GM12878 (cell line): ENCODE results near the gene ANO6. TPM values are rescaled to one million over a fixed set of nuclear protein-coding genes. Genes with fewer than 3 reads are reported as not detected.

Experiments
- ATAC-seq: fragments of 200-7000 bp; cut with Tn5 transposase; 3 replicates; pipeline ENCODE4 v1.9.1; 2020; ENCODE audit warnings: mild to moderate bottlenecking, moderate library complexity
- BruUV-seq: library from RNA; stranded (reverse); fragments of 400-500 nt; replicated peaks from 2 replicates; lab custom pipeline; 2021; lab: Mats Ljungman, UMichigan
- CTCF ChIA-PET: fragments of 300-600 bp; sonication (Branson Sonifier 250); formaldehyde crosslinking; extraction: SDS; loops from one replicate; lab custom pipeline; 2021; ENCODE audit warnings: inconsistent platforms; lab: Yijun Ruan, JAX
- POLR2A ChIA-PET: fragments of 350-600 bp; formaldehyde crosslinking; extraction: SDS; loops from one replicate; lab custom pipeline; 2021; ENCODE audit warnings: inconsistent platforms; lab: Charles Lee
- RAD21 ChIA-PET: fragments of 300-600 bp; sonication (Branson Sonifier 250); formaldehyde crosslinking; loops from one replicate; lab custom pipeline; 2023; ENCODE audit warnings: antibody characterized with exemption; ENCODE audit not compliant: unreplicated experiment; lab: Charles Lee
- SMC1A ChIA-PET: fragments of 300-600 bp; sonication (Branson Sonifier 250); formaldehyde crosslinking; loops from one replicate; lab custom pipeline; 2023; ENCODE audit not compliant: unreplicated experiment, uncharacterized antibody; lab: Charles Lee
- DNase-seq: peaks from one replicate; pipeline ENCODE4 v3.0.0-alpha.2; 2011; ENCODE audit warnings: low read depth, low spot score
- FAIRE-seq: peaks from 3 replicates; lab custom pipeline; 2011; peaks lifted over from hg19 to GRCh38; lab: Jason Lieb, UNC
- H2AFZ ChIP-seq: 2 replicates; pipeline ENCODE4 v1.6.0; 2011; ENCODE audit warnings: low read depth, low read length, control low read depth; ENCODE audit not compliant: control insufficient read depth
- H3K27ac ChIP-seq: 2 replicates; pipeline ENCODE4 v1.5.1; 2011; ENCODE audit warnings: control low read depth; ENCODE audit not compliant: control insufficient read depth, insufficient read depth
- H3K27me3 ChIP-seq, 2 experiments: replicated peaks in 1 of 2; 2 replicates each; pipeline versions ENCODE4 v1.6.0 to v1.6.1; 2011; ENCODE audit warnings: low read length in 1 of 2; ENCODE audit not compliant: control insufficient read depth in 2 of 2, insufficient read depth in 2 of 2
- H3K36me3 ChIP-seq, 2 experiments: 2 replicates each; pipeline ENCODE4 v1.5.1; 2011; ENCODE audit warnings: low read length in 1 of 2; ENCODE audit not compliant: control insufficient read depth in 2 of 2, insufficient read depth in 2 of 2
- H3K4me1 ChIP-seq: 2 replicates; pipeline ENCODE4 v1.6.1; 2011; ENCODE audit warnings: mild to moderate bottlenecking, low read length, moderate library complexity, mixed read lengths; ENCODE audit not compliant: control insufficient read depth, insufficient read depth
- H3K4me2 ChIP-seq: 2 replicates; pipeline ENCODE4 v1.6.0; 2011; ENCODE audit warnings: control low read depth; ENCODE audit not compliant: control insufficient read depth, insufficient read depth
- H3K4me3 ChIP-seq: fragments of 200-600 bp; sonication (generic); 2 replicates; pipeline ENCODE4 v1.5.1; 2016
- H3K79me2 ChIP-seq: 2 replicates; pipeline ENCODE4 v1.6.0; 2011; ENCODE audit warnings: low read length; ENCODE audit not compliant: control insufficient read depth, insufficient read depth
- H3K9ac ChIP-seq: 2 replicates; pipeline ENCODE4 v1.8.0; 2011; ENCODE audit warnings: low read length, control low read depth, mixed read lengths; ENCODE audit not compliant: control insufficient read depth, insufficient read depth
- H3K9me3 ChIP-seq: replicated peaks from 3 replicates; pipeline ENCODE4 v1.5.1; 2011; ENCODE audit warnings: mild to moderate bottlenecking, low read length; ENCODE audit not compliant: control insufficient read depth, insufficient read depth
- H4K20me1 ChIP-seq: 2 replicates; pipeline ENCODE4 v1.6.0; 2011; ENCODE audit not compliant: control insufficient read depth, insufficient read depth
- ATF7 ChIP-seq: fragments of 450-650 bp; IDR thresholded peaks from 2 replicates; pipeline ENCODE4 v1.6.1; 2016; ENCODE audit warnings: low read depth, mild to moderate bottlenecking
- CBX5 ChIP-seq: sonication (generic); IDR thresholded peaks from 2 replicates; pipeline ENCODE4 v1.6.1; 2016; ENCODE audit warnings: low read depth, moderate library complexity, mild to moderate bottlenecking, inconsistent platforms
- IKZF1 ChIP-seq: fragments of 450-650 bp; conservative IDR thresholded peaks from 2 replicates; pipeline ENCODE4 v1.6.1; 2017; ENCODE audit warnings: antibody characterized with exemption, mild to moderate bottlenecking
- MTA2 ChIP-seq: fragments of 450-650 bp; IDR thresholded peaks from 2 replicates; pipeline ENCODE4 v1.6.1; 2016; ENCODE audit warnings: low read depth, mild to moderate bottlenecking, moderate library complexity
- NFIC ChIP-seq: IDR thresholded peaks from 2 replicates; pipeline ENCODE4 v1.6.1; 2012; ENCODE audit warnings: low read depth, mild to moderate bottlenecking, inconsistent platforms, low read length, moderate library complexity
- SMAD5 ChIP-seq: IDR thresholded peaks from 2 replicates; pipeline ENCODE4 v1.6.1; 2016; ENCODE audit warnings: antibody characterized with exemption, low read depth
- SPI1 ChIP-seq: IDR thresholded peaks from 2 replicates; pipeline ENCODE4 v1.6.1; 2011; ENCODE audit warnings: low read depth, mild to moderate bottlenecking, low read length, moderate library complexity, borderline replicate concordance; ENCODE audit not compliant: insufficient read depth
- TBL1XR1 ChIP-seq: IDR thresholded peaks from 2 replicates; pipeline ENCODE4 v1.6.1; 2012; ENCODE audit warnings: low read depth, low read length, improper control_type of control experiment
- ZNF207 ChIP-seq: fragments of 450-650 bp; IDR thresholded peaks from 2 replicates; pipeline ENCODE4 v1.6.1; 2014; ENCODE audit warnings: antibody characterized with exemption, mild to moderate bottlenecking, borderline replicate concordance
- ZNF217 ChIP-seq: fragments of 450-650 bp; IDR thresholded peaks from 2 replicates; pipeline ENCODE4 v1.6.1; 2017; ENCODE audit warnings: antibody characterized with exemption, mild to moderate bottlenecking
- WGBS: methylation state at CpG from one replicate; pipeline ENCODE4 v1.1.6; 2016; ENCODE audit warnings: low lambda C conversion rate; ENCODE audit not compliant: insufficient replicate concordance, insufficient coverage; ENCODE audit errors: missing lambda C conversion rate; 5-methylcytosine and 5-hydroxymethylcytosine counted together
- in situ Hi-C: fragments of 300-500 bp; cut with MboI; formaldehyde crosslinking; loops from 9 replicates; pipeline ENCODE4 v1.14.3; 2018; ENCODE audit warnings: mixed read lengths
- intact Hi-C: fragments of 100-400 bp; cut with micrococcal nuclease; formaldehyde crosslinking; loops from one replicate; pipeline ENCODE4 v1.14.2; 2022; ENCODE audit not compliant: unreplicated experiment
- polyA plus RNA-seq, 11 experiments: library from polyadenylated mRNA; depleted of rRNA in 4 of 11; unstranded in 6 of 11; stranded (reverse) in 5 of 11; fragments of >200 nt; fragmentation: Nextera tagmentation in 4 of 11; fragmentation: Illumina TruSeq in 1 of 11; extraction: Ambion mirVana in 4 of 11; extraction: Trizol in 1 of 11; gene quantifications; 1 replicate in 1 of 11; 2 replicates in 10 of 11; pipeline versions ENCODE4 v1.2.1 to v1.2.3, GENCODE V29; 2011 to 2016; ENCODE audit warnings: inconsistent platforms in 2 of 11, missing spikeins in 2 of 11, low read depth in 1 of 11
- total RNA-seq, 4 experiments: library from RNA; depleted of rRNA in 3 of 4; stranded (reverse); fragments of >200 nt in 3 of 4; fragmentation: Illumina TruSeq in 1 of 4; extraction: Trizol in 1 of 4; gene quantifications; 2 replicates each; pipeline versions ENCODE4 v1.2.1 to v1.2.3, GENCODE V29; 2013 to 2021
- TF ChIP-seq, protein P1 (sequence below): IDR thresholded peaks from 2 replicates; pipeline ENCODE4 v1.6.1; 2011; ENCODE audit warnings: mild to moderate bottlenecking, low read depth, low read length, moderate library complexity; ENCODE audit not compliant: insufficient replicate concordance
- TF ChIP-seq, protein P2 (sequence below): fragments of 450-650 bp; formaldehyde crosslinking; IDR thresholded peaks from 2 replicates; pipeline ENCODE4 v1.4.0; 2022; ENCODE audit warnings: mild to moderate bottlenecking, moderate library complexity
- TF ChIP-seq, protein P3 (sequence below): fragments of 450-650 bp; IDR thresholded peaks from 2 replicates; pipeline ENCODE4 v1.6.1; 2016; ENCODE audit warnings: mild to moderate bottlenecking
- TF ChIP-seq, protein P4 (sequence below): fragments of 450-650 bp; formaldehyde crosslinking; IDR thresholded peaks from 2 replicates; pipeline ENCODE4 v1.5.0; 2022; ENCODE audit warnings: mild to moderate bottlenecking, missing genetic modification characterization

The ANO6 gene
- total and polyA plus RNA-seq, 10 of the 15 experiments (the other 5 are each of a cell fraction or from before 2014, with no cell fraction given) = 4.6 to 30.3 (median 26.0) TPM

DNA sequence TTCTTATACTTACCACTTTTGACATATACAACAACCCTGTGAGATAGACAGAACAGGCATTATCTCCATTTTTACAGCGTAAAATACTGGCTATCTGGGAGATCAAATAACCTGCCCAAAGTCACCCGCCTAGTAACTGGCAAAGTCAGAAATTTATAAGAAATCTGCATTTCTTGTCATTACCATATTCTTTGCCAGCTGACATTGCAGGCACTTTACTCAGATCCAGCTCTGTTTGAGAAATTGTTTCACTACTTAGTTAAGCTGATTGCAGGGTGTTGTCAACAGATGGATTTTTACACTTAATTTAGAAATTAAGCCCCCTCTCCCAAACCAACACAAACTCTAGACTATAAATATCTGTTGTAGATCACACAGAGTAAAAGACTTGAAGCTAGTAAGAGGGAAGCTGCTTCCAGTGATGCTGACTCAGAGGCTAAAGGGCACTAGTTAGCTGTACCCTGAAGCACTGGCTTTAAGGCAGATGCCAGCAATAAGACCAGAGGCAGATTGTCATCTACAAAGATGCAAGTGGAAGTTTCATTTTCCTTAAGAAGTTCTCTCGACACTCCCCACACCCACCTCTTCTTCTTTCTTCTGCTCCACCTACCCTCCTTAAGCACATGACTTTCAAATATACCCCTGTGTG is 153.1 kb downstream of the ANO6 start (continued):
- TF ChIP-seq NFIC = no peak
- TF ChIP-seq, protein P1, sequence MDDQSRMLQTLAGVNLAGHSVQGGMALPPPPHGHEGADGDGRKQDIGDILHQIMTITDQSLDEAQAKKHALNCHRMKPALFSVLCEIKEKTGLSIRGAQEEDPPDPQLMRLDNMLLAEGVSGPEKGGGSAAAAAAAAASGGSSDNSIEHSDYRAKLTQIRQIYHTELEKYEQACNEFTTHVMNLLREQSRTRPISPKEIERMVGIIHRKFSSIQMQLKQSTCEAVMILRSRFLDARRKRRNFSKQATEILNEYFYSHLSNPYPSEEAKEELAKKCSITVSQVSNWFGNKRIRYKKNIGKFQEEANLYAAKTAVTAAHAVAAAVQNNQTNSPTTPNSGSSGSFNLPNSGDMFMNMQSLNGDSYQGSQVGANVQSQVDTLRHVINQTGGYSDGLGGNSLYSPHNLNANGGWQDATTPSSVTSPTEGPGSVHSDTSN = no peak
- TF ChIP-seq ATF7 = no peak
- no peak for TF ChIP-seq ZNF207
- no peak for TF ChIP-seq CBX5
- no peak for TF ChIP-seq TBL1XR1
- TF ChIP-seq SPI1 = no peak
- no peak for TF ChIP-seq ZNF217
- TF ChIP-seq, all 136 proteins: peak for 0

DNA sequence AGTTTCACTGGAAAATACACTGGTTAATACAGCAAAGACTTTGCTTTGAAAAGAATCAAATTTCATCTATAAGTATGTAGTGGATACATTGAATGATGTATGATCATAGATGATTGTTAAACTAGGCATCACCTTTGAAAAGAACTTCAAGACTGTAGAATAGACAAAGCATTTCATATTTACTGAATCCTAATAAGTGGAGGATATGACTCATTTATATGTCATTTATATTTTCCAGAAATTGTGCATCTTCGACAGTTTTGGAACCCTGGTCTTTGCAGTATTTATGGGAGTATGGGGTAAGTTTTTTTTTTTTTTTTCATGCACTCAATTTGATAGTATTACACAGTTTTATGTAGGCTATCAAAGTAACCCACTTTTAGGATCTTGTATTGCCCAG is 161.9 kb downstream of the ANO6 start:
- DNase-seq (no peak), FAIRE-seq (no peak), ATAC-seq (no peak)
- POLR2A ChIA-PET = no interaction called here
- RAD21 ChIA-PET = no interaction called here
- Histone ChIP-seq H2AFZ (no peak overlapping the region), H3K9ac (no peak overlapping the region), H3K79me2 (no peaks in the 10 kb centered on the region), H3K27me3 (no peaks in the 10 kb centered on the region), H3K9me3 (no peaks in the 10 kb centered on the region), H3K4me2 (no peak overlapping the region), H3K4me3 (no peak overlapping the region), H3K27ac (no peak overlapping the region), H4K20me1 (no peaks in the 10 kb centered on the region), H3K36me3 (peaks cover 0 to 4% of the 10 kb centered on the region in 2 experiments; a peak in 1 of 4 replicates), H3K4me1 (no peaks in the 10 kb centered on the region)
- CTCF ChIA-PET = no interaction called here
- BruUV-seq = no TSS peak
- in situ Hi-C loops (no loop called here), intact Hi-C loops (no loop called here)
- SMC1A ChIA-PET = no interaction called here
- 4% methylated on average over 1 of the region's 1 CpG for WGBS
- TF ChIP-seq, protein P2, sequence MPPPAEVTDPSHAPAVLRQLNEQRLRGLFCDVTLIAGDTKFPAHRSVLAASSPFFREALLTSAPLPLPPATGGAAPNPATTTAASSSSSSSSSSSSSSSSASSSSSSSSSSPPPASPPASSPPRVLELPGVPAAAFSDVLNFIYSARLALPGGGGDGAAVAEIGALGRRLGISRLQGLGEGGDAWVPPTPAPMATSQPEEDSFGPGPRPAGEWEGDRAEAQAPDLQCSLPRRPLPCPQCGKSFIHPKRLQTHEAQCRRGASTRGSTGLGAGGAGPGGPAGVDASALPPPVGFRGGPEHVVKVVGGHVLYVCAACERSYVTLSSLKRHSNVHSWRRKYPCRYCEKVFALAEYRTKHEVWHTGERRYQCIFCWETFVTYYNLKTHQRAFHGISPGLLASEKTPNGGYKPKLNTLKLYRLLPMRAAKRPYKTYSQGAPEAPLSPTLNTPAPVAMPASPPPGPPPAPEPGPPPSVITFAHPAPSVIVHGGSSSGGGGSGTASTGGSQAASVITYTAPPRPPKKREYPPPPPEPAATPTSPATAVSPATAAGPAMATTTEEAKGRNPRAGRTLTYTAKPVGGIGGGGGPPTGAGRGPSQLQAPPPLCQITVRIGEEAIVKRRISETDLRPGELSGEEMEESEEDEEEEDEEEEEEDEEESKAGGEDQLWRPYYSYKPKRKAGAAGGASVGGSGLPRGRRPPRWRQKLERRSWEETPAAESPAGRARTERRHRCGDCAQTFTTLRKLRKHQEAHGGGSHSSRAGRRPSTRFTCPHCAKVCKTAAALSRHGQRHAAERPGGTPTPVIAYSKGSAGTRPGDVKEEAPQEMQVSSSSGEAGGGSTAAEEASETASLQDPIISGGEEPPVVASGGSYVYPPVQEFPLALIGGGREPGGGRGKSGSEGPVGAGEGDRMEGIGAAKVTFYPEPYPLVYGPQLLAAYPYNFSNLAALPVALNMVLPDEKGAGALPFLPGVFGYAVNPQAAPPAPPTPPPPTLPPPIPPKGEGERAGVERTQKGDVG (CRISPR knock-in tag) = no peak
- TF ChIP-seq, protein P3, sequence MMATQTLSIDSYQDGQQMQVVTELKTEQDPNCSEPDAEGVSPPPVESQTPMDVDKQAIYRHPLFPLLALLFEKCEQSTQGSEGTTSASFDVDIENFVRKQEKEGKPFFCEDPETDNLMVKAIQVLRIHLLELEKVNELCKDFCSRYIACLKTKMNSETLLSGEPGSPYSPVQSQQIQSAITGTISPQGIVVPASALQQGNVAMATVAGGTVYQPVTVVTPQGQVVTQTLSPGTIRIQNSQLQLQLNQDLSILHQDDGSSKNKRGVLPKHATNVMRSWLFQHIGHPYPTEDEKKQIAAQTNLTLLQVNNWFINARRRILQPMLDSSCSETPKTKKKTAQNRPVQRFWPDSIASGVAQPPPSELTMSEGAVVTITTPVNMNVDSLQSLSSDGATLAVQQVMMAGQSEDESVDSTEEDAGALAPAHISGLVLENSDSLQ = no peak
- TF ChIP-seq SMAD5 (no peak), MTA2 (no peak), IKZF1 (no peak)
- TF ChIP-seq, protein P4, sequence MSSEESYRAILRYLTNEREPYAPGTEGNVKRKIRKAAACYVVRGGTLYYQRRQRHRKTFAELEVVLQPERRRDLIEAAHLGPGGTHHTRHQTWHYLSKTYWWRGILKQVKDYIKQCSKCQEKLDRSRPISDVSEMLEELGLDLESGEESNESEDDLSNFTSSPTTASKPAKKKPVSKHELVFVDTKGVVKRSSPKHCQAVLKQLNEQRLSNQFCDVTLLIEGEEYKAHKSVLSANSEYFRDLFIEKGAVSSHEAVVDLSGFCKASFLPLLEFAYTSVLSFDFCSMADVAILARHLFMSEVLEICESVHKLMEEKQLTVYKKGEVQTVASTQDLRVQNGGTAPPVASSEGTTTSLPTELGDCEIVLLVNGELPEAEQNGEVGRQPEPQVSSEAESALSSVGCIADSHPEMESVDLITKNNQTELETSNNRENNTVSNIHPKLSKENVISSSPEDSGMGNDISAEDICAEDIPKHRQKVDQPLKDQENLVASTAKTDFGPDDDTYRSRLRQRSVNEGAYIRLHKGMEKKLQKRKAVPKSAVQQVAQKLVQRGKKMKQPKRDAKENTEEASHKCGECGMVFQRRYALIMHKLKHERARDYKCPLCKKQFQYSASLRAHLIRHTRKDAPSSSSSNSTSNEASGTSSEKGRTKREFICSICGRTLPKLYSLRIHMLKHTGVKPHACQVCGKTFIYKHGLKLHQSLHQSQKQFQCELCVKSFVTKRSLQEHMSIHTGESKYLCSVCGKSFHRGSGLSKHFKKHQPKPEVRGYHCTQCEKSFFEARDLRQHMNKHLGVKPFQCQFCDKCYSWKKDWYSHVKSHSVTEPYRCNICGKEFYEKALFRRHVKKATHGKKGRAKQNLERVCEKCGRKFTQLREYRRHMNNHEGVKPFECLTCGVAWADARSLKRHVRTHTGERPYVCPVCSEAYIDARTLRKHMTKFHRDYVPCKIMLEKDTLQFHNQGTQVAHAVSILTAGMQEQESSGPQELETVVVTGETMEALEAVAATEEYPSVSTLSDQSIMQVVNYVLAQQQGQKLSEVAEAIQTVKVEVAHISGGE (CRISPR knock-in tag) = no peak
